Left lung (tissue), 10 donors: ENCODE results near the gene SERPINA1. TPM values are rescaled to one million over a fixed set of nuclear protein-coding genes. Genes with fewer than 3 reads are reported as not detected.
A peak's percentile ranks its signal among the peaks of the same experiment; 100 is the strongest.

Experiments
- ATAC-seq: fragments of 200-7000 bp; cut with Tn5 transposase; one replicate; pipeline ENCODE4 v1.9.1; 2020; ENCODE audit warnings: moderate library complexity
- DNase-seq, 4 donors: peaks; one replicate each; pipeline ENCODE4 v3.0.0-alpha.2; 2013 to 2020
- H3K27ac ChIP-seq, 2 donors: fragments of 200-600 bp; sonication (generic) in 1 of 2; one replicate each; pipeline versions ENCODE4 v1.5.0 to v1.8.0; 2020 to 2021
- H3K27me3 ChIP-seq, 2 donors: fragments of 200-600 bp; sonication (generic) in 1 of 2; one replicate each; pipeline versions ENCODE4 v1.5.0 to v1.8.0; 2020 to 2021
- H3K36me3 ChIP-seq, 2 donors: fragments of 200-600 bp; sonication (generic) in 1 of 2; one replicate each; pipeline versions ENCODE4 v1.5.0 to v1.8.0; 2020 to 2021
- H3K4me1 ChIP-seq, 2 donors: fragments of 200-600 bp; one replicate each; pipeline ENCODE4 v1.8.0; 2021
- H3K4me3 ChIP-seq, 2 donors: fragments of 200-600 bp; sonication (generic) in 1 of 2; one replicate each; pipeline versions ENCODE4 v1.5.0 to v1.8.0; 2020 to 2021; ENCODE audit warnings: mild to moderate bottlenecking in 1 of 2
- H3K9me3 ChIP-seq, 2 donors: fragments of 200-600 bp; sonication (generic) in 1 of 2; one replicate each; pipeline versions ENCODE4 v1.5.0 to v1.8.0; 2020 to 2021
- intact Hi-C, 2 donors: fragments of 100-400 bp; cut with DNase I; formaldehyde crosslinking; loops; one replicate each; pipeline versions ENCODE4 v1.11.2 to v1.14.2; 2022
- polyA plus RNA-seq, 6 donors: library from polyadenylated mRNA; unstranded; fragments of 120-200 nt; gene quantifications; one replicate each; pipeline ENCODE4 v1.2.1, GENCODE V29; 2013; ENCODE audit not compliant: insufficient read length in 6 of 6
- total RNA-seq, 2 donors: library from RNA; stranded (reverse); fragmentation: NEBNext Ultra II Directional; extraction: Animal tissue kit (Norgen Biotek cat#: 25700); gene quantifications; one replicate each; pipeline ENCODE4 v1.2.1, GENCODE V29; 2021
- TF ChIP-seq, protein P1 (sequence below), 2 donors: fragments of 200-600 bp; sonication (generic) in 1 of 2; IDR thresholded peaks; one replicate each; pipeline versions ENCODE4 v1.5.0 to v1.8.0; 2021; ENCODE audit warnings: antibody characterized with exemption in 2 of 2
- donor health status: DM: no; HTN: yes; CAD: no.
- donor health status: DM: no; HTN: no; CAD: no.

Gene SERPINA1
- total and polyA plus RNA-seq, 8 donors: 5.1 to 1,514 (median 8.5) TPM

DNA sequence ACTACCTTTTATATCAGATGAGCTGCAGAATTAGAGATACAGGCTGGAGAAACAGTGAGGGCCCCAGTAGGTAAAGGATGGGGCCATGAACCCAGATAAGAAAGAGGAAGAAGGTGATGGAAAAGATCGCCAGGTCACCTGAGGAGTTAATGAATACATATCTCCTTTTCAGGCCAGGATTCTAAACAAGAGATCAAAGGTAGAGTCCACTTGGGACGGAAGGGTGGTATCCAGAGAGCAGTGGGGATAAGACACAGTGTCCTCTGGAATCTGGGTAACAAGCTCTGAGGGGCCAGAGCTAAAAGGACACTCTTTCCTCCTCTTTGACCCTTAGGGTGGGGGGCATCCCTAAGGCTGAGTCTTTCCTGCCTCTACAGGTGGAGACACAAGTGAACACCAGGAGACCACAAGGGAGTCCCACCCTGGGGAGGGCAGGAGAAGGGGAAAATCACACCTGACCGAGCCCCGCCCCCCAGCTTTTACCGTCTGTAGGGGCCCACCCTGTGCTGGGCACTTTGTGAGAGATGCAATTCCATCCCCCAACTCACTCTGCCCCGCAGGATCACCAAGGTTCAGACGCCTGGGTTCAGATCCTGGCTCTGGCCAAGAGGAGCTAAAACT is 27.3 kb downstream of the SERPINA1 start:
- no peak overlapping the region for H3K4me3 ChIP-seq
- H3K27me3 ChIP-seq: peaks cover 0 to 2% of the 10 kb centered on the region in 2 donors
- H3K9me3 ChIP-seq: no peaks in the 10 kb centered on the region
- DNase-seq: no peak
- H3K27ac ChIP-seq: no peak overlapping the region
- intact Hi-C loops: no loop called here
- TF ChIP-seq, protein P1, sequence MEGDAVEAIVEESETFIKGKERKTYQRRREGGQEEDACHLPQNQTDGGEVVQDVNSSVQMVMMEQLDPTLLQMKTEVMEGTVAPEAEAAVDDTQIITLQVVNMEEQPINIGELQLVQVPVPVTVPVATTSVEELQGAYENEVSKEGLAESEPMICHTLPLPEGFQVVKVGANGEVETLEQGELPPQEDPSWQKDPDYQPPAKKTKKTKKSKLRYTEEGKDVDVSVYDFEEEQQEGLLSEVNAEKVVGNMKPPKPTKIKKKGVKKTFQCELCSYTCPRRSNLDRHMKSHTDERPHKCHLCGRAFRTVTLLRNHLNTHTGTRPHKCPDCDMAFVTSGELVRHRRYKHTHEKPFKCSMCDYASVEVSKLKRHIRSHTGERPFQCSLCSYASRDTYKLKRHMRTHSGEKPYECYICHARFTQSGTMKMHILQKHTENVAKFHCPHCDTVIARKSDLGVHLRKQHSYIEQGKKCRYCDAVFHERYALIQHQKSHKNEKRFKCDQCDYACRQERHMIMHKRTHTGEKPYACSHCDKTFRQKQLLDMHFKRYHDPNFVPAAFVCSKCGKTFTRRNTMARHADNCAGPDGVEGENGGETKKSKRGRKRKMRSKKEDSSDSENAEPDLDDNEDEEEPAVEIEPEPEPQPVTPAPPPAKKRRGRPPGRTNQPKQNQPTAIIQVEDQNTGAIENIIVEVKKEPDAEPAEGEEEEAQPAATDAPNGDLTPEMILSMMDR (IDR thresholded peaks at IDR 0.05): no peak
- H3K36me3 ChIP-seq: no peaks in the 10 kb centered on the region
- no peaks in the 10 kb centered on the region for H3K4me1 ChIP-seq
- ATAC-seq: no peak

DNA sequence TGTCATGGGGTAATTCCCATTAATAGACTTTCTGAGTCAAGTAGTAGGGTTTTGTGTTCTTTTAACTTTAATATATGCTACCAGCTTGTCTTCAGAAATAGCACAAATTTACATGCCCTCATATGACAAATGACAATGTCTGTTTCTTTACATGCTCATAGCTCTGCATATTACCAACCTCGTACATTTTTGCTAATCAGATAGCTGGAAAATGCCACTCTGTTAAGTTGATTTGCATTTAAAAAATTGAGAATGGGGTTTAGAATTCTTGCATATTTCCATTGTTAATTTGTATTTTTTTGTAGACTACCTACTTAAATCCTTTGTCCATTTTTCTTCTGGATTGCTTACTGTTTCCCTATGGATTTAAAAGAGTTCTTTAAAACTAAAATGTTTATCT is 31.2 kb downstream of the SERPINA1 start:
- Histone ChIP-seq H3K4me1 (no peaks in the 10 kb centered on the region), H3K9me3 (no peaks in the 10 kb centered on the region), H3K27ac (no peak overlapping the region), H3K36me3 (no peaks in the 10 kb centered on the region), H3K27me3 (peaks cover 0 to 24% of the 10 kb centered on the region in 2 donors), H3K4me3 (no peak overlapping the region)
- ATAC-seq (no peak), DNase-seq (no peak)
- TF ChIP-seq, protein P1 (IDR thresholded peaks at IDR 0.05): no peak
- intact Hi-C loops: loop anchor here in 1 of 2 donors (10.0 kb wide), 1 partner anchor 128 kb away; no protein-coding TSS in a partner anchor

DNA sequence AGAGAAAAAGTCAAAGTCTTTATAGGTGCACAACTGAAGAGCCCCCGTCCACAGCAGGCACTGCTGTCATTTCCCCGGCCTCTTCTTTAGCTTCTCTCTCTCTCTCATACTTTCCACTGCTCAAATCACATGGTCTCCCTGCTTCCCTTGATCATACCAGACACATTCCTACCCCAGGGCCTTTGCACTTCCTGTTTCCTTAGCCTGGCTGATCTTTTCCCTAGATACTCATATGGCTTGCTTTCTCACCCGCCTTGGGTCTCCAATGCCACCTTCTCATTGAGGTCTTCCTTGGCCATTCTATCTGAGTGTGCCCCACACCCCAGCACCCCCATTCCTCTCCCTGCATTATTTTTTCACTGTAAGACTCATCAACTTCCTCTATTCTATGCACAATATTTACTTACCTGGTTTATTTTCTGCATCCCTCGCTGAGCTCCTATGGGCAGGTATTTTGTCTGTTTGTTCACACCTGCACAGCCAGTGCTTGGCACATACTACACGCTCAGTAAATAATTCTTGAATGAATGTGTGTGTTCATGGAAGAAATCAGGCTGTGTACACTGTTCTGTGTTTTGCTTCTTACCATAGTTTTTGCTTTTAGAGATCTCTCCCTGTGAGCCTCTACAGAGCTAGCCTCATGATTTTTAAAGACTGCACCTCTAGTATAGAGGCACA is 31.9 kb downstream of the SERPINA1 start:
- Histone ChIP-seq H3K4me3 (no peak overlapping the region), H3K27me3 (peaks cover 0 to 24% of the 10 kb centered on the region in 2 donors), H3K27ac (no peak overlapping the region), H3K9me3 (no peaks in the 10 kb centered on the region), H3K36me3 (no peaks in the 10 kb centered on the region), H3K4me1 (no peaks in the 10 kb centered on the region)
- intact Hi-C loops: loop anchor here in 1 of 2 donors (10.0 kb wide), 1 partner anchor 128 kb away; no protein-coding TSS in a partner anchor
- ATAC-seq (no peak), DNase-seq (no peak)
- TF ChIP-seq, protein P1 (IDR thresholded peaks at IDR 0.05): no peak

DNA sequence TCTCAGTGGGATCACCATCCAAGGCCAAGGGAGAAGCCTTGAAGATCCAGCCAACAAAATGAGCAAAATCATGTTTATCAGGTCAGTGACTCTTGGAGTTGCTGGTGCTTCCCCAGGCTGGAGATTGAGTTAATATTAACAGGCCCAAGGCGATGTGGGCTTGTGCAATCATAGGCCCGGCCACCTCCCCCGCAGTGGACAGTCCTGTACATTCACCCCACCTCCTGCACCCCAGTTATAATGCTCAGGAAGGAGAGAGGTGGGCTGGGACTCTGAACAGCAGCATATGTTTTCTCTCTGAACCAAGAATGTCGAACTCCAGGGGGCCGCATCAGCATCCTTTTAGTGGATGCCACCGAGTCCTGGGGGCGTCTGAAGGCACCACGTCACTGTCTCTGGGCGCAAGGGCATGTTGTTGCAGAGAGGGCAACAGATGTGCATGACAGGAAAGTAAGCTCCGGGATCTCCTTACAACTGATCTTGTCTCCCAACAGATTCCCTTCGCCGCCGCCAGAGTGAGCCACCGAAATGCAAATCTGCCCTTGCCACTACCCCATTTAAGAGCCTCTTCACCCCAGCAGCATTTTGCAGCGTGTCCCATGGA is 33.1 kb downstream of the SERPINA1 start:
- Histone ChIP-seq H3K4me1 (no peaks in the 10 kb centered on the region), H3K27me3 (peaks cover 0 to 24% of the 10 kb centered on the region in 2 donors), H3K4me3 (no peak overlapping the region), H3K36me3 (no peaks in the 10 kb centered on the region), H3K27ac (no peak overlapping the region), H3K9me3 (no peaks in the 10 kb centered on the region)
- intact Hi-C loops: loop anchor here in 1 of 2 donors (10.0 kb wide), 1 partner anchor 130 kb away; no protein-coding TSS in a partner anchor
- DNase-seq (peak in 3 of 4 donors; percentile 30 to 90 (median 70)), ATAC-seq (peak; percentile 94)
- TF ChIP-seq, protein P1 (IDR thresholded peaks at IDR 0.05): peak in 1 of 2 donors; percentile 38
